IPS-15b (cell line): Measurements from ENCODE around the gene LDLRAD2.

Experiments used
- H3K27me3 ChIP-seq: one replicate; pipeline ENCODE4 v1.6.1; 2013; ENCODE audit warnings: low read length; ENCODE audit not compliant: control insufficient read depth, insufficient read depth
- H3K36me3 ChIP-seq: one replicate; pipeline ENCODE4 v1.6.1; 2013; ENCODE audit warnings: low read length; ENCODE audit not compliant: control insufficient read depth, insufficient read depth
- H3K4me1 ChIP-seq: one replicate; pipeline ENCODE4 v1.6.1; 2013; ENCODE audit warnings: mild to moderate bottlenecking, low read length; ENCODE audit not compliant: control insufficient read depth, insufficient read depth
- H3K4me3 ChIP-seq: one replicate; pipeline ENCODE4 v1.5.1; 2013; ENCODE audit warnings: low read depth, low read length
- H3K9ac ChIP-seq: one replicate; pipeline ENCODE4 v1.6.1; 2013; ENCODE audit warnings: low read depth, mild to moderate bottlenecking, low read length
- H3K9me3 ChIP-seq: one replicate; pipeline ENCODE4 v1.6.1; 2013; ENCODE audit warnings: mild to moderate bottlenecking, low read length; ENCODE audit not compliant: control insufficient read depth, insufficient read depth

The LDLRAD2 gene

DNA sequence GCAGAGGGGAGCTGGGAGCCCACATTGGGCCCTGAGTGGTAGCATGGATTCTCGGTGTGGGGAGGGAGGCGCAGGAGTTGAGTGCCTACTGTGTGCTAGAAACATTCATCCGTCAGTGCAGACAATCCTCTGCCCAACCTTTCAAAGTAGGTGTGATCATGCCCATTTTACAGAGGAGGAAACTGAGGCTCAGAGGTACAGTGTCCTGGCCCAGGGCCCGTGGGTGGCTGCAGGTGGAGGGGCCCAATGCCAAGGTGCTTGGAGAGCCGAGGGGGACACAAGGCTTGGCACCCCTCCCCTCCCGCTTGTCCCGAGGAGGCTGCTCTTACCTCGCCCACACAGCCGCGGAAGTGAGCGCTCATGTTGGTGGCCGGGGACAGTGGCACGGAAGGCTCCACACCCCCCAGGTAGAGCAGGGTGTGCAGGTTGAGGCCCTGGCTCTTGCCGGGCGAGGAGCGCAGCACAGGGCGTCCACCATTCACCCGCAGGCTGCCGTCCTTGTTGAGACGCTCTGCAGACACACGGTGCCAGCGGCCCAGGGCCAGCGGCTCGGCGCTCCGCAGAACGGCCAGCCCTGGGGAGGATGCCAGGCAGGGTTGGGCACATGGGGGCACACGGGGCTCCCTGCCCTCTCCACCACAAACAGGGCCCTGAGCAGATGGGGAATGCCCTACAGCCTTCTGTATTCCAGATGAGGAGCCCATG lies 16.6 kb downstream of the LDLRAD2 start:
- Histone ChIP-seq H3K4me1 (no peaks in the 10 kb centered on the region), H3K9ac (no peak overlapping the region), H3K4me3 (no peak overlapping the region), H3K9me3 (no peaks in the 10 kb centered on the region), H3K36me3 (peaks cover 54% of the 10 kb centered on the region), H3K27me3 (no peaks in the 10 kb centered on the region)

DNA sequence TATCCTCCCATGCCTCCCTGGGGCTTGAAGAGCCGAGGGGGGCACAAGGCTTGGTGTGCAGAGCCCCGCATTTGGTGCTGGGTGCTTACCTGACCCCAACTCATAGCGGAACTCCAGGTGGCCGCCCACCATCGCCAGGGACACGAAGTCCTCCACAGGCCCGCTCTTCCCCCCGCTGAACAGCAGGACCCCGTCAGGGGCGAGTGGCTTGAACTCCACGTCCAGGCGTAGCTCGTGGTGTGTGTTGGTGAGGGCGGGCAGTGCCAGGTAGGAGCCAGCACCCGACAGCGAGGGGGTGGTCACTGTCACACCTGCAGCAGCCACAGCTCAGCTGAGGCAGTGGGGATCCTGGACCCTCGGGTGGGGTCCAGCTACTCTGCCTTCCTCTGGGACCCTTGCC lies 17.2 kb downstream of the LDLRAD2 start:
- H3K27me3 ChIP-seq: no peaks in the 10 kb centered on the region
- no peaks in the 10 kb centered on the region for H3K9me3 ChIP-seq
- H3K4me3 ChIP-seq: no peak overlapping the region
- H3K36me3 ChIP-seq: peaks cover 60% of the 10 kb centered on the region
- H3K4me1 ChIP-seq: no peaks in the 10 kb centered on the region
- H3K9ac ChIP-seq: no peak overlapping the region

DNA sequence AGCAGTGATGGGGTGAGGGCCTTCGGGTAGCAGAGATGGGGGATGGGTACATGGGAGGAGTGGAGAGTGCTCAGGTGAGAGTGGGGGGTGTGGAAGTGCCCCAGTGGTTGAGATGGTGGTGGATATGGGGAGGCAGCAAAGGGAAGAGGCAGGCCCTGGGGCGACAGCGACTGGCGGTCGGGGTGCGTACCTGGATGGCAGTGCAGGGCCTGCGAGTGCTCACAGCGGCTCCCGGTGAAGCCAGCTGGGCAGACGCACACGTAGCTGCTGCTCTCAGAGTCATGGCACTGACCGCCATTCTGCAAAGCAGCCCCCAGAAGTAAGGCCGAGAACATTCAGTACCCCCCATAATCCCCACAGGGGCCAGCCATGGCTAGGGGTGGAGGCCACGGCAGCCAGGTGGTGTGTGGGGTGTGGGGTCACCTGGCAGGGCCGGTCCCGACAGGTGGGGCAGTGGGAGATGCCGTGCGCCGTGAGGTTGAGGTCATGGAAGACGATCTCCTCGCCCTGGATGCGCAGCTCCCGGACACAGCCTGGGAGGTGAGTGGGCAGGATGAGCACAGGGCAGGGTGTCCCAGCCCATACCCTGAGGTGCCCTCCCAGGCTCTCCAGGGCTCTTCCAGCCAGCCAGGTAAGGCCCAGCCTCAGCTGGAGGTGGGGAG lies 18.9 kb downstream of the LDLRAD2 start:
- Histone ChIP-seq H3K4me3 (no peak overlapping the region), H3K27me3 (no peaks in the 10 kb centered on the region), H3K36me3 (peaks cover 72% of the 10 kb centered on the region), H3K4me1 (no peaks in the 10 kb centered on the region), H3K9ac (no peak overlapping the region), H3K9me3 (no peaks in the 10 kb centered on the region)

DNA sequence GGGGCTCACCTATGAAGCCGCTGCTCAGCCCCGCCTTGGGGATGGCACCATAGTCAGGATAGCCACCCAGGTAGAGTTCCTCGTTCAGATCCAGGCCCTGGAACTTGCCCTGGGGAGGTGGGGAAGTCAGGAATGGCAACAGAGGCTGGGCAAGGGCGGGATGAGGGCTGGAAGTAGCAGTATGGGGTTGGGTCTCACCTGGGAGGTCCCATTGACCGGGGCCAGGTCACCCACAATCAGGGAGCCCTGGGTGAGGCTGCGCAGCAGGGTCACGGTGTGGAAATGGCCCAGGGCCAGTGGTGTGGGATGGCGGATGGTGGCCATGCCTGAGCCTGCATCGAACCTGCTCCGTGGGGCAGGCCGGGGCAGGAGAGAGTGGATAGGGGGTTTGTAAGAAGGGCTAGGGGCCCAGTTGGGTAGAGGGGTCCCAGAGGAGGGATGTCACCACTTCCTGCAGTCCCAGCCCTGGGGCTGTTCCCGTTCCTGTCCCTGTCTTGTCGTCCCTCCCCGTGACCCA lies 19.4 kb downstream of the LDLRAD2 start:
- H3K9me3 ChIP-seq: no peaks in the 10 kb centered on the region
- H3K4me1 ChIP-seq: no peaks in the 10 kb centered on the region
- H3K27me3 ChIP-seq: no peaks in the 10 kb centered on the region
- no peak overlapping the region for H3K4me3 ChIP-seq
- H3K9ac ChIP-seq: no peak overlapping the region
- peaks cover 72% of the 10 kb centered on the region for H3K36me3 ChIP-seq

DNA sequence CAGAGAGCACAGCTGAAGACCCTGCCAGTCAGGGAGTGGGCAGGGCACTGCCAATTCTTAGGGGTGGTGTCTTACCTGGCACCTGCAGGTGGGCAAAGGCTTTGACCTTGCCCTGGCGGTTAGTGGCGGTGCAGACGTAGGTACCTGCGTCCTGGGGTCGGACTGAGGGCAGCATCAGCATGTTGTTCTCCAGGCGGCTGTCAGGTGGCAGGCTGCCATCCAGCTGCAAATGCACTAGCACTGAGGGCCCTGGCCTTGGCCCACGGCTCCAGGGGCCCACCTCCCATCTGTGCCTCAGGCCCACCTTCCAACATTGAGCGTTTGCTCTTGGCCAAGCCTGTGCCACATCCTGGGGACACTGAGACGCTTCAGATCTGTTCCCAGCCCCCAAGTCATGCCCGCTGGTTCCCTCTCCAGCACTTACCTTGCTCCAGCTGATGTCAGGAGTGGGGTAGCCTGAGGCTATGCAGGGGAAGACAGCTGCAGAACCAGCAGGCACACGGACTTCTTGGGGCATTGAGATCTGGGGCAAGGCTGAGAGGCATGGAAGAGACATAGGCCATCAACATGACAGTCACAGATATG lies 21.4 kb downstream of the LDLRAD2 start:
- Histone ChIP-seq H3K4me1 (no peaks in the 10 kb centered on the region), H3K4me3 (no peak overlapping the region), H3K36me3 (peaks cover 71% of the 10 kb centered on the region), H3K9me3 (no peaks in the 10 kb centered on the region), H3K27me3 (no peaks in the 10 kb centered on the region), H3K9ac (no peak overlapping the region)

DNA sequence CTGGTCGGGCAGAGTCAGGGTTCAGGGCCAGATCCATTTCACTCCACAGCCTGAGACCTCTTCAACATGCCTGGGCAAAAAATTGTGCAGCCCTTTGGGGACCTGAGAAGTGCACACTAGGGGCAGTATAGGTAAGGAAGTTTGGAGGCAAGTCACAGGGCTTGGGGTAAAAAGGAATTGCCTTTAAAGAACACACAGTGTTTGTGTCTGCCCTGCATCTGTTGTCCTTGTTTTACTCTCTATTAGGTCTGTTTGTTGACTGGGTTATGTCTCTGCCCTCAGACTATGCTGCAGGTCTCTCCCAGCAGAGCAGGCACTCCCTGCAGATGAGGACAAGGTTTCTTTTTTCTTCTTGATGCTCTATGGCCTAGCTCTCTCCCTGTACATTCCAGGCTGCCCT lies 22.0 kb downstream of the LDLRAD2 start:
- no peaks in the 10 kb centered on the region for H3K9me3 ChIP-seq
- H3K4me3 ChIP-seq: no peak overlapping the region
- peaks cover 70% of the 10 kb centered on the region for H3K36me3 ChIP-seq
- no peaks in the 10 kb centered on the region for H3K27me3 ChIP-seq
- H3K4me1 ChIP-seq: no peaks in the 10 kb centered on the region
- no peak overlapping the region for H3K9ac ChIP-seq

DNA sequence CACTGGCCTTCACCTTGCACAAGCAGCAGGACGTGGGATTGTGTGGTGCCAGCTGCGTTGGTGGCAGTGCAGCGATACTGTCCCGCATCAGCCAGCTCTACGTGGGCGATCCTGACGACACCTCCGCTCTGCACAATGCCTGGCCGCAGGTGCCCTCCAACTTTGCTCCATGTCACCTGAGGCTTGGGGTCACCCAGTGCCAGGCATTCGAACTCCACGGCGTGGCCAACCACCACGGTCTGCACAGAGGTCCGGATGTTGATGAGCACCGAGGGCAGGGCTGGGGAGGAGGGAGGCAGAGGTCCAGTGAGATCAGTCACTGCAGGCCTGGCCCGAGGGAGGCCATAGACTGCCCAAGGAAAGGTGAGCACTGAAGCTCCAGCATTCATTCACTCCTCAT lies 22.6 kb downstream of the LDLRAD2 start:
- Histone ChIP-seq H3K36me3 (peaks cover 70% of the 10 kb centered on the region), H3K27me3 (no peaks in the 10 kb centered on the region), H3K9ac (no peak overlapping the region), H3K4me1 (no peaks in the 10 kb centered on the region), H3K4me3 (no peak overlapping the region), H3K9me3 (no peaks in the 10 kb centered on the region)

DNA sequence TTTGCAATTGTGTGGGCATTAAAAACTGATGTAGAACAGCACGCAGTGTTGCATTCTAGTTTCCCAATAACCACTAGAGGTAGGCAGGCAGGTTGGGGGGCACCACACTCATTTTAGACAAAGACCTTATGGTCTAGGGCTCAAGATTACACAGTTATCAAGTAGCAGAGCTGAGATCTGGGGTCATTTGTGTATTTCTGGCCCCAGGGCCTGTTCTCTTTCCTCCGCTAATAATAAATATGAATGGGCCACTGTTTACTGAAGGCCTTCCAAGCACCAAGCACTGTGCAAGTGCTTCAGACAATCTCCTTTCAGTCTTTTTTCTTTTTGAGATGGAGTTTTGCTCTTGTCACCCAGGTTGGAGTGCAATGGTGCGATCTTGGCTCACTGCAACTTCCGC lies 23.9 kb downstream of the LDLRAD2 start:
- H3K9me3 ChIP-seq: no peaks in the 10 kb centered on the region
- no peak overlapping the region for H3K4me3 ChIP-seq
- H3K4me1 ChIP-seq: no peaks in the 10 kb centered on the region
- no peaks in the 10 kb centered on the region for H3K27me3 ChIP-seq
- no peak overlapping the region for H3K9ac ChIP-seq
- H3K36me3 ChIP-seq: peaks cover 62% of the 10 kb centered on the region

DNA sequence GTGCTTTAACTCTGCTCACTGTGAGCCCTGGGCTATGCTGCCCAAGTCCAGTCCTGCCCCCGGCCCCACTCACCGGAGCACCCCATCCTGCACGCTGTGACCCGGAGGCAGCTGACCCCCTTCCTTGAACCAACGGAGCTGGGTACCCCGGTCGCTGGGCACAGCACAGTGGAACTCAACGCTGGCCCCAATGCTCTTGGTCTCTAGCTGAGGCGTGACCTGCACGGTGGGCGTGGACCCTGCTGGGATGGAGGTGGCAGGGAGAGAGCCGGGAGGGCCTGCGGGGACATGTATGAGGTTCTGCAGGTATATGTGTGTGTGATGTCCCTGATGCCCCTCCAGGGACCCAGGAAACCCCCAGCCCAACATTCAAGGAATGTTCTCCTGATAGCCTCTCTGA lies 24.7 kb downstream of the LDLRAD2 start:
- Histone ChIP-seq H3K4me3 (no peak overlapping the region), H3K27me3 (no peaks in the 10 kb centered on the region), H3K9me3 (no peaks in the 10 kb centered on the region), H3K36me3 (peaks cover 61% of the 10 kb centered on the region), H3K4me1 (no peaks in the 10 kb centered on the region), H3K9ac (no peak overlapping the region)

DNA sequence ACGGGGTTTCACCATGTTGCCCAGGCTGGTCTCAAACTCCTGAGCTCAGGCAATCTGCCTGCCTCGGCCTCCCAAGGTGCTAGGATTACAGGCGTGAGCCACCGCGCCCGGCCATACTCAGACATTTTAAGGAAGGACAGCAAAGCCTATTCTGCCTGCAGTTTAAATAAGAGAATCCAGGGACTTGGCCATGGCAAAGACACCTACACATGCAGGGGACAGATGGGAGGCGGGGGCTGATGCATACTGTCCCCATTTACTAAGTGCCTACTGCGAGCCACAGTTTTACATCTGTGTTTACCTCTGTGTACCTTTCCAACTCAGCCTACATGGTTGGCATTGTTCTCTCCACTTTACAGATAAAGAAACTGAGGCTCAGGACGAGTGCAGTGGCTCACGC lies 25.4 kb downstream of the LDLRAD2 start:
- Histone ChIP-seq H3K9me3 (no peaks in the 10 kb centered on the region), H3K4me1 (no peaks in the 10 kb centered on the region), H3K36me3 (peaks cover 56% of the 10 kb centered on the region), H3K4me3 (no peak overlapping the region), H3K27me3 (no peaks in the 10 kb centered on the region), H3K9ac (no peak overlapping the region)

DNA sequence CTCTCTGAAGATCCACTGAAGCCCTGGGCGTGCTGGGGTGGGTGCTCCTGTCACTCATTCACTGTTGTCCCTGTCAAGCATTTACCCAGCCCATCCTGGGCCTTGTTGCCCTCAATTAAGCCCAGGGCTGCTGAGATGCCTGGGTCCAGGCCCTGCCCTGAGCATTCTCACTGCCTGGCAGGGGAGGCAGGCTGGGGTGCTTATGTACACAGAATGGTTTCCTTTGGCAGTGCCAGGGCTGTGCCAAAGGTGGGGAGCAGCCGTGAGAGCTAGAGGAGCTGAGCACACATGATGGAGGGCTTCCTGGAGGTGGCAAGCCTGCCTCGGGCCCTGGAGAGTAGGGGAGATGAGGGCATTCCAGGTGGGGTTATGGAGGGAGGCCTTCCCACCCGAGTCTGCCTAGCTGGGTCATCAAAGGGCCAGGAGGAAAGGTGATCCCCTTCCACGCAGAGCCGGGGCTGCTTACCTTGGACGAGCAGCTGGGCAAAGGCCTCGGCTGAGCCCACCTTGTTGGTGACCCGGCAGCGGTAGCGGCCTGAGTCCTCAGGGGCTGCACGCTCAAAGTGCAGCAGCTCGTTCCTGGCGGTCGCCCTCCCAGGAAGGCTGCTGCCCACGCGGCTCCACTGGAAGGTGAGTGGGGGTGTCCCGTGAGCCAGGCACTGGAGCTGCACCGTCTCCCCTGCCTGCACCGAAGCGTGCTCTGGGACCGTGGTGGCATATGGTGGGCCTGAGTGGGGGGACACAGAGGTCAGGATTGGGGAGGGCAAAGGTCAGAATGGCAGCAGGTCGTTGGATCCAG lies 26.5 kb downstream of the LDLRAD2 start:
- Histone ChIP-seq H3K4me1 (no peaks in the 10 kb centered on the region), H3K4me3 (no peak overlapping the region), H3K9me3 (no peaks in the 10 kb centered on the region), H3K27me3 (no peaks in the 10 kb centered on the region), H3K9ac (no peak overlapping the region), H3K36me3 (peaks cover 58% of the 10 kb centered on the region)
